ENCODE results near the gene GDNF. TPM values are rescaled to one million over a fixed set of nuclear protein-coding genes. Genes with fewer than 3 reads are reported as not detected.

Gene GDNF
- total and polyA plus RNA-seq, 2 experiments from 2014 or later: 0.13 to 0.17 TPM

GRCh38 chr5:37776826-37777225 lies 63.0 kb downstream of the GDNF start:
- H3K27ac Mint-ChIP-seq: no peak overlapping the region
- no peaks in the 10 kb centered on the region for H3K27me3 ChIP-seq (ENCODE audit: insufficient read depth)
- no peaks in the 10 kb centered on the region for H3K79me2 ChIP-seq (replicated peaks; ENCODE audit: insufficient read depth)
- no peak overlapping the region for H3K4me2 ChIP-seq
- H3K36me3 ChIP-seq (ENCODE audit: insufficient read depth): no peaks in the 10 kb centered on the region
- peaks cover 16% of the 10 kb centered on the region; the same call in 2 of the 3 replicates for H3K36me3 Mint-ChIP-seq (ENCODE audit: low read depth)
- no peaks in the 10 kb centered on the region for H3K4me1 ChIP-seq (ENCODE audit: insufficient read depth)
- H3K9me3 Mint-ChIP-seq: peaks cover 22% of the 10 kb centered on the region
- H3K9me2 ChIP-seq (ENCODE audit: insufficient read depth): peaks cover 4% of the 10 kb centered on the region; the same call in 1 of the 2 replicates
- no peak overlapping the region for H3K4me3 ChIP-seq
- peaks cover 2% of the 10 kb centered on the region for H3K27me3 Mint-ChIP-seq (ENCODE audit: insufficient read depth, low read depth, poor library complexity)
- no peak overlapping the region for H3K27ac ChIP-seq (ENCODE audit: low read depth)
- H2AFZ ChIP-seq: peak overlapping the region; percentile 72; the same call in 1 of the 2 replicates
- no peak for TF ChIP-seq ZNF114 (CRISPR knock-in tag; IDR thresholded peaks at IDR 0.05)
- TF ChIP-seq POLR2AphosphoS5 (IDR thresholded peaks at IDR 0.05; ENCODE audit: low read depth): no peak
- TF ChIP-seq NANOG (IDR thresholded peaks at IDR 0.05; ENCODE audit: borderline replicate concordance): no peak
- TF ChIP-seq STAT1 (IDR thresholded peaks at IDR 0.05; ENCODE audit: unreplicated experiment): no peak
- TF ChIP-seq CREB1 (CRISPR knock-in tag; IDR thresholded peaks at IDR 0.05; ENCODE audit: low read depth): no peak
- no peak for TF ChIP-seq ZNF331 (CRISPR knock-in tag; IDR thresholded peaks at IDR 0.05; ENCODE audit: low read depth)
- TF ChIP-seq, protein P1, sequence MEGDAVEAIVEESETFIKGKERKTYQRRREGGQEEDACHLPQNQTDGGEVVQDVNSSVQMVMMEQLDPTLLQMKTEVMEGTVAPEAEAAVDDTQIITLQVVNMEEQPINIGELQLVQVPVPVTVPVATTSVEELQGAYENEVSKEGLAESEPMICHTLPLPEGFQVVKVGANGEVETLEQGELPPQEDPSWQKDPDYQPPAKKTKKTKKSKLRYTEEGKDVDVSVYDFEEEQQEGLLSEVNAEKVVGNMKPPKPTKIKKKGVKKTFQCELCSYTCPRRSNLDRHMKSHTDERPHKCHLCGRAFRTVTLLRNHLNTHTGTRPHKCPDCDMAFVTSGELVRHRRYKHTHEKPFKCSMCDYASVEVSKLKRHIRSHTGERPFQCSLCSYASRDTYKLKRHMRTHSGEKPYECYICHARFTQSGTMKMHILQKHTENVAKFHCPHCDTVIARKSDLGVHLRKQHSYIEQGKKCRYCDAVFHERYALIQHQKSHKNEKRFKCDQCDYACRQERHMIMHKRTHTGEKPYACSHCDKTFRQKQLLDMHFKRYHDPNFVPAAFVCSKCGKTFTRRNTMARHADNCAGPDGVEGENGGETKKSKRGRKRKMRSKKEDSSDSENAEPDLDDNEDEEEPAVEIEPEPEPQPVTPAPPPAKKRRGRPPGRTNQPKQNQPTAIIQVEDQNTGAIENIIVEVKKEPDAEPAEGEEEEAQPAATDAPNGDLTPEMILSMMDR (conservative IDR thresholded peaks at IDR 0.05; ENCODE audit: low read depth in 2 of 2): no peak
- TF ChIP-seq, protein P2, sequence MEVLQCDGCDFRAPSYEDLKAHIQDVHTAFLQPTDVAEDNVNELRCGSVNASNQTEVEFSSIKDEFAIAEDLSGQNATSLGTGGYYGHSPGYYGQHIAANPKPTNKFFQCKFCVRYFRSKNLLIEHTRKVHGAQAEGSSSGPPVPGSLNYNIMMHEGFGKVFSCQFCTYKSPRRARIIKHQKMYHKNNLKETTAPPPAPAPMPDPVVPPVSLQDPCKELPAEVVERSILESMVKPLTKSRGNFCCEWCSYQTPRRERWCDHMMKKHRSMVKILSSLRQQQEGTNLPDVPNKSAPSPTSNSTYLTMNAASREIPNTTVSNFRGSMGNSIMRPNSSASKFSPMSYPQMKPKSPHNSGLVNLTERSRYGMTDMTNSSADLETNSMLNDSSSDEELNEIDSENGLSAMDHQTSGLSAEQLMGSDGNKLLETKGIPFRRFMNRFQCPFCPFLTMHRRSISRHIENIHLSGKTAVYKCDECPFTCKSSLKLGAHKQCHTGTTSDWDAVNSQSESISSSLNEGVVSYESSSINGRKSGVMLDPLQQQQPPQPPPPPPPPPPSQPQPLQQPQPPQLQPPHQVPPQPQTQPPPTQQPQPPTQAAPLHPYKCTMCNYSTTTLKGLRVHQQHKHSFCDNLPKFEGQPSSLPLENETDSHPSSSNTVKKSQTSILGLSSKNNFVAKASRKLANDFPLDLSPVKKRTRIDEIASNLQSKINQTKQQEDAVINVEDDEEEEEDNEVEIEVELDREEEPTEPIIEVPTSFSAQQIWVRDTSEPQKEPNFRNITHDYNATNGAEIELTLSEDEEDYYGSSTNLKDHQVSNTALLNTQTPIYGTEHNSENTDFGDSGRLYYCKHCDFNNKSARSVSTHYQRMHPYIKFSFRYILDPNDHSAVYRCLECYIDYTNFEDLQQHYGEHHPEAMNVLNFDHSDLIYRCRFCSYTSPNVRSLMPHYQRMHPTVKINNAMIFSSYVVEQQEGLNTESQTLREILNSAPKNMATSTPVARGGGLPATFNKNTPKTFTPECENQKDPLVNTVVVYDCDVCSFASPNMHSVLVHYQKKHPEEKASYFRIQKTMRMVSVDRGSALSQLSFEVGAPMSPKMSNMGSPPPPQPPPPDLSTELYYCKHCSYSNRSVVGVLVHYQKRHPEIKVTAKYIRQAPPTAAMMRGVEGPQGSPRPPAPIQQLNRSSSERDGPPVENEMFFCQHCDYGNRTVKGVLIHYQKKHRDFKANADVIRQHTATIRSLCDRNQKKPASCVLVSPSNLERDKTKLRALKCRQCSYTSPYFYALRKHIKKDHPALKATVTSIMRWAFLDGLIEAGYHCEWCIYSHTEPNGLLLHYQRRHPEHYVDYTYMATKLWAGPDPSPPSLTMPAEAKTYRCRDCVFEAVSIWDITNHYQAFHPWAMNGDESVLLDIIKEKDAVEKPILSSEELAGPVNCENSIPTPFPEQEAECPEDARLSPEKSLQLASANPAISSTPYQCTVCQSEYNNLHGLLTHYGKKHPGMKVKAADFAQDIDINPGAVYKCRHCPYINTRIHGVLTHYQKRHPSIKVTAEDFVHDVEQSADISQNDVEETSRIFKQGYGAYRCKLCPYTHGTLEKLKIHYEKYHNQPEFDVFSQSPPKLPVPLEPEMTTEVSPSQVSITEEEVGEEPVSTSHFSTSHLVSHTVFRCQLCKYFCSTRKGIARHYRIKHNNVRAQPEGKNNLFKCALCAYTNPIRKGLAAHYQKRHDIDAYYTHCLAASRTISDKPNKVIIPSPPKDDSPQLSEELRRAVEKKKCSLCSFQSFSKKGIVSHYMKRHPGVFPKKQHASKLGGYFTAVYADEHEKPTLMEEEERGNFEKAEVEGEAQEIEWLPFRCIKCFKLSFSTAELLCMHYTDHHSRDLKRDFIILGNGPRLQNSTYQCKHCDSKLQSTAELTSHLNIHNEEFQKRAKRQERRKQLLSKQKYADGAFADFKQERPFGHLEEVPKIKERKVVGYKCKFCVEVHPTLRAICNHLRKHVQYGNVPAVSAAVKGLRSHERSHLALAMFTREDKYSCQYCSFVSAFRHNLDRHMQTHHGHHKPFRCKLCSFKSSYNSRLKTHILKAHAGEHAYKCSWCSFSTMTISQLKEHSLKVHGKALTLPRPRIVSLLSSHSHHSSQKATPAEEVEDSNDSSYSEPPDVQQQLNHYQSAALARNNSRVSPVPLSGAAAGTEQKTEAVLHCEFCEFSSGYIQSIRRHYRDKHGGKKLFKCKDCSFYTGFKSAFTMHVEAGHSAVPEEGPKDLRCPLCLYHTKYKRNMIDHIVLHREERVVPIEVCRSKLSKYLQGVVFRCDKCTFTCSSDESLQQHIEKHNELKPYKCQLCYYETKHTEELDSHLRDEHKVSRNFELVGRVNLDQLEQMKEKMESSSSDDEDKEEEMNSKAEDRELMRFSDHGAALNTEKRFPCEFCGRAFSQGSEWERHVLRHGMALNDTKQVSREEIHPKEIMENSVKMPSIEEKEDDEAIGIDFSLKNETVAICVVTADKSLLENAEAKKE (CRISPR knock-in tag; IDR thresholded peaks at IDR 0.05): no peak
- no peak for TF ChIP-seq EZH2phosphoT487 (IDR thresholded peaks at IDR 0.05; ENCODE audit: unreplicated experiment)
- TF ChIP-seq ETS1 (IDR thresholded peaks at IDR 0.05): no peak
- no peak for TF ChIP-seq EZH2 (IDR thresholded peaks at IDR 0.05; ENCODE audit: low read depth, unreplicated experiment)
- no peak overlapping the region for H3K4me3 Mint-ChIP-seq
- no peak for DNase-seq (ENCODE audit: low spot score)
- no peaks in the 10 kb centered on the region for H4K20me1 ChIP-seq (replicated peaks; ENCODE audit: insufficient read depth)
- ATAC-seq: no peak
- 0 out of 3 replicates have a peak, but pooled peaks cover 2% of the 10 kb centered on the region for H3K4me1 Mint-ChIP-seq
- H3F3A ChIP-seq (replicated peaks; ENCODE audit: low read depth): no peaks in the 10 kb centered on the region
